Choroid plexus epithelial cell (primary cell): ENCODE data around the gene CACNA1E.

Source experiments
- DNase-seq: peaks from one replicate; pipeline ENCODE4 v3.0.0-alpha.2; 2010; ENCODE audit warnings: low read depth
- H3K4me3 ChIP-seq: 2 replicates; pipeline ENCODE4 v1.5.1; 2011; ENCODE audit warnings: low read depth, mild to moderate bottlenecking, control low read depth, low read length, moderate library complexity
- TF ChIP-seq, protein P1 (sequence below): conservative IDR thresholded peaks from 2 replicates; pipeline ENCODE4 v1.5.1; 2011; ENCODE audit warnings: low read depth, mild to moderate bottlenecking, control low read depth, inconsistent platforms, low read length, moderate library complexity

CACNA1E gene

GRCh38 chr1:181676269-181676668 lies 193.0 kb downstream of the CACNA1E start:
- TF ChIP-seq, protein P1, sequence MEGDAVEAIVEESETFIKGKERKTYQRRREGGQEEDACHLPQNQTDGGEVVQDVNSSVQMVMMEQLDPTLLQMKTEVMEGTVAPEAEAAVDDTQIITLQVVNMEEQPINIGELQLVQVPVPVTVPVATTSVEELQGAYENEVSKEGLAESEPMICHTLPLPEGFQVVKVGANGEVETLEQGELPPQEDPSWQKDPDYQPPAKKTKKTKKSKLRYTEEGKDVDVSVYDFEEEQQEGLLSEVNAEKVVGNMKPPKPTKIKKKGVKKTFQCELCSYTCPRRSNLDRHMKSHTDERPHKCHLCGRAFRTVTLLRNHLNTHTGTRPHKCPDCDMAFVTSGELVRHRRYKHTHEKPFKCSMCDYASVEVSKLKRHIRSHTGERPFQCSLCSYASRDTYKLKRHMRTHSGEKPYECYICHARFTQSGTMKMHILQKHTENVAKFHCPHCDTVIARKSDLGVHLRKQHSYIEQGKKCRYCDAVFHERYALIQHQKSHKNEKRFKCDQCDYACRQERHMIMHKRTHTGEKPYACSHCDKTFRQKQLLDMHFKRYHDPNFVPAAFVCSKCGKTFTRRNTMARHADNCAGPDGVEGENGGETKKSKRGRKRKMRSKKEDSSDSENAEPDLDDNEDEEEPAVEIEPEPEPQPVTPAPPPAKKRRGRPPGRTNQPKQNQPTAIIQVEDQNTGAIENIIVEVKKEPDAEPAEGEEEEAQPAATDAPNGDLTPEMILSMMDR, result no peak
- peak; percentile 2 for DNase-seq
- no peak overlapping the region for H3K4me3 ChIP-seq

GRCh38 chr1:181680332-181680731 lies 197.0 kb downstream of the CACNA1E start:
- H3K4me3 ChIP-seq, result no peak overlapping the region

DNA sequence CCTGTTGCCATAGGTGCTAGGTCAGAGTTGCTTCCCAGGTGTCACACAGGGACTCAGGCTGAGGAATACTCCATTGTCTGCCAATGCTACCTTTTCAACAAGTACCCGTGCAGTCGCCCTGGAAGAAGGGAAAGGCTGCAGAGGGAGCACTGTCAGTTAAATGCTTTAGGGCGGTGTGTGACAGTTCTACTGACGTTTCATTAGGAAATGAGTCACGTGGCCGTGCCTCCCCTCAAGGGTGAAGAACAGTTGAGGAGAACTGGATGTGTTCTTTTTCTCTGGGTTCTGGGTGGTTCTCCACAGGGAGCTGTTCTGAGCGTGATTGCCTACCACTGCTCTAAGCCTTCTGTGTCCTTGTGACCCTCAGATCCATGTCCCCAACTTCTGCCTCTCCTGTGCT lies 197.6 kb downstream of the CACNA1E start:
- no peak for DNase-seq
- TF ChIP-seq, protein P1, result no peak
- H3K4me3 ChIP-seq, result no peak overlapping the region

More at GRCh38 chr1:181680332-181680731, 197.0 kb downstream of the CACNA1E start:
- DNase-seq, result no peak
- TF ChIP-seq, protein P1, result no peak

DNA sequence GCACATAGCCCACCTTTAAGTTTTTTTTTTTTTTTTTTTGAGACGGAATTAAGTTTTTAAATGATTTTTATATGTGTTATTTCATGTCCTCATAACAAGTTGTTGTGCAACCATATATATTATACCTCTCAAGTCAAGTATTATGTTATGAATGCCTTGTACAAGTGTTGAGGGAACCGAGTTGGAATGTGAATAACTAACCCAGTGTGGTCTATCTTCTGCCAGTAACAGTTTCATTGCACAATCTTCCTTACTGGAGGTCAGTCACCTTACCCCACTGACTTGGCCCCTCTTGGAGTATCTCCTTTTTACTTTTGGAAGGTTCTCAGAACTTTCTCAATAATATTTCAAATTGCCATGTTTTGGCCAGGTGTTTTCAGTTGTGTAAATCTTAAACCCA lies 201.9 kb downstream of the CACNA1E start:
- DNase-seq, result no peak
- H3K4me3 ChIP-seq, result no peak overlapping the region
- TF ChIP-seq, protein P1, result no peak

GRCh38 chr1:181701891-181702290 lies 218.6 kb downstream of the CACNA1E start:
- no peak for DNase-seq
- TF ChIP-seq, protein P1, result no peak
- no peak overlapping the region for H3K4me3 ChIP-seq

- no peak overlapping the region for H3K4me3 ChIP-seq
- TF ChIP-seq, protein P1, result no peak
- no peak for DNase-seq
Measured at GRCh38 chr1:181704546-181704945, 221.2 kb downstream of the CACNA1E start.

- TF ChIP-seq, protein P1, result no peak
- H3K4me3 ChIP-seq, result no peak overlapping the region
- DNase-seq, result no peak
Measured at GRCh38 chr1:181711820-181712219, 228.5 kb downstream of the CACNA1E start.
